Neural progenitor cell (in vitro differentiated cells): ENCODE measurements around the gene NR1D1. TPM values are rescaled to one million over a fixed set of nuclear protein-coding genes. Genes with fewer than 3 reads are reported as not detected.
A peak's percentile ranks its signal among the peaks of the same experiment; 100 is the strongest.

Experiments
- DNase-seq: peaks from one replicate; pipeline ENCODE4 v3.0.0-alpha.2; 2016; ENCODE audit warnings: low spot score
- H2AFZ ChIP-seq: fragments of 200-600 bp; sonication (generic); replicated peaks from 2 replicates; pipeline ENCODE4 v1.6.1; 2016; ENCODE audit warnings: antibody characterized with exemption
- H3F3A ChIP-seq: fragments of 200-600 bp; sonication (generic); 2 replicates; pipeline ENCODE4 v1.6.1; 2016; ENCODE audit warnings: antibody characterized with exemption, low read depth
- H3K27ac ChIP-seq: fragments of 200-600 bp; sonication (generic); 2 replicates; pipeline ENCODE4 v1.5.1; 2016; ENCODE audit warnings: mild to moderate bottlenecking
- H3K27me3 ChIP-seq: fragments of 200-600 bp; sonication (generic); 2 replicates; pipeline ENCODE4 v1.6.1; 2016; ENCODE audit warnings: mild to moderate bottlenecking, moderate library complexity
- H3K36me3 ChIP-seq: fragments of 200-600 bp; sonication (generic); 2 replicates; pipeline ENCODE4 v1.5.1; 2016
- H3K4me1 ChIP-seq: fragments of 200-600 bp; sonication (generic); 2 replicates; pipeline ENCODE4 v1.6.1; 2016; ENCODE audit warnings: mixed run types
- H3K4me2 ChIP-seq: fragments of 200-600 bp; sonication (generic); 2 replicates; pipeline ENCODE4 v1.6.1; 2016
- H3K4me3 ChIP-seq: fragments of 200-600 bp; sonication (generic); 2 replicates; pipeline ENCODE4 v1.5.1; 2016
- H3K79me2 ChIP-seq: fragments of 200-600 bp; sonication (generic); 2 replicates; pipeline ENCODE4 v1.6.1; 2016; ENCODE audit warnings: low read depth
- H3K9ac ChIP-seq: fragments of 200-600 bp; sonication (generic); 2 replicates; pipeline ENCODE4 v1.6.1; 2016
- H3K9me3 ChIP-seq: fragments of 200-600 bp; sonication (generic); 2 replicates; pipeline ENCODE4 v1.5.1; 2016; ENCODE audit warnings: low read depth
- H4K20me1 ChIP-seq: fragments of 200-600 bp; sonication (generic); 2 replicates; pipeline ENCODE4 v1.6.1; 2016; ENCODE audit warnings: low read depth
- H3K27ac Mint-ChIP-seq: 3 replicates; pipeline ENCODE4 v1.8.0; 2021; ENCODE audit warnings: mixed read lengths
- H3K27me3 Mint-ChIP-seq: 2 replicates; pipeline ENCODE4 v1.8.0; 2022; ENCODE audit warnings: low read depth, mild to moderate bottlenecking, inconsistent platforms, moderate library complexity, mixed read lengths; ENCODE audit not compliant: insufficient read depth
- H3K36me3 Mint-ChIP-seq: 3 replicates; pipeline ENCODE4 v1.8.0; 2021; ENCODE audit warnings: mixed read lengths
- H3K4me1 Mint-ChIP-seq: 3 replicates; pipeline ENCODE4 v1.8.0; 2021; ENCODE audit warnings: mixed read lengths
- H3K4me3 Mint-ChIP-seq: 3 replicates; pipeline ENCODE4 v1.8.0; 2021; ENCODE audit warnings: mild to moderate bottlenecking, moderate library complexity, mixed read lengths
- H3K9me3 Mint-ChIP-seq: 3 replicates; pipeline ENCODE4 v1.8.0; 2020; ENCODE audit warnings: mixed read lengths
- CTCF ChIP-seq: fragments of 200-600 bp; sonication (generic); IDR thresholded peaks from 2 replicates; pipeline ENCODE4 v1.5.1; 2017; ENCODE audit warnings: antibody characterized with exemption, mild to moderate bottlenecking
- EZH2 ChIP-seq: fragments of 200-600 bp; sonication (generic); IDR thresholded peaks from 2 replicates; pipeline ENCODE4 v1.6.1; 2017; ENCODE audit warnings: antibody characterized with exemption, mild to moderate bottlenecking, moderate library complexity
- EZH2phosphoT487 ChIP-seq: fragments of 200-600 bp; sonication (generic); IDR thresholded peaks from 2 replicates; pipeline ENCODE4 v1.6.1; 2017; ENCODE audit warnings: antibody characterized with exemption
- total RNA-seq: library from RNA; depleted of rRNA; stranded (reverse); fragments of >200 nt; gene quantifications from 2 replicates; pipeline ENCODE4 v1.2.3, GENCODE V29; 2015; ENCODE audit warnings: low replicate concordance

The NR1D1 gene
- total RNA-seq, 1 donor from 2014 or later: 0.24 TPM

GRCh38 chr17:40139566-40140058 is 39.2 kb upstream of the NR1D1 start:
- peaks cover 5% of the 10 kb centered on the region for H4K20me1 ChIP-seq
- Mint-ChIP-seq H3K4me1 (peaks cover 21% of the 10 kb centered on the region), H3K27ac (peak overlapping the region; percentile 99), H3K27me3 (peaks cover 10% of the 10 kb centered on the region), H3K9me3 (peaks cover 3% of the 10 kb centered on the region), H3K36me3 (peaks cover 31% of the 10 kb centered on the region), H3K4me3 (peak overlapping the region; percentile 96)
- peaks cover 19% of the 10 kb centered on the region for H3K36me3 ChIP-seq
- H3F3A ChIP-seq: peaks cover 67% of the 10 kb centered on the region
- no peaks in the 10 kb centered on the region for H3K9me3 ChIP-seq
- no peak for DNase-seq
- peak overlapping the region; percentile 78 for H3K4me3 ChIP-seq
- H3K79me2 ChIP-seq: peaks cover 82% of the 10 kb centered on the region
- peak overlapping the region; percentile 65 for H3K9ac ChIP-seq
- H3K4me2 ChIP-seq: peak overlapping the region; percentile 87
- H3K27me3 ChIP-seq: no peaks in the 10 kb centered on the region
- H3K4me1 ChIP-seq: peaks cover 18% of the 10 kb centered on the region
- H3K27ac ChIP-seq: peak overlapping the region; percentile 78
- TF ChIP-seq CTCF (no peak), EZH2 (no peak), EZH2phosphoT487 (no peak)
- peak overlapping the region; percentile 34 for H2AFZ ChIP-seq

- no peak overlapping the region for H3K27ac Mint-ChIP-seq
These were observed 35.4 kb upstream of the NR1D1 start for GRCh38 chr17:40135817-40136216.

GRCh38 chr17:40134184-40134583 is 33.8 kb upstream of the NR1D1 start:
- H3K36me3 ChIP-seq: peaks cover 41% of the 10 kb centered on the region
- H3K79me2 ChIP-seq: peaks cover 79% of the 10 kb centered on the region
- H3K9me3 ChIP-seq: no peaks in the 10 kb centered on the region
- peaks cover 13% of the 10 kb centered on the region for H4K20me1 ChIP-seq
- TF ChIP-seq CTCF: no peak
- TF ChIP-seq EZH2phosphoT487: no peak
- TF ChIP-seq EZH2: no peak
- no peaks in the 10 kb centered on the region for H3K4me1 Mint-ChIP-seq
- H3K4me3 ChIP-seq: no peak overlapping the region
- no peak overlapping the region for H3K27ac Mint-ChIP-seq
- no peaks in the 10 kb centered on the region for H3K9me3 Mint-ChIP-seq
- DNase-seq: no peak
- H3K4me3 Mint-ChIP-seq: no peak overlapping the region
- H3K36me3 Mint-ChIP-seq: peaks cover 59% of the 10 kb centered on the region
- no peak overlapping the region for H3K4me2 ChIP-seq
- H3F3A ChIP-seq: peaks cover 78% of the 10 kb centered on the region
- peaks cover 8% of the 10 kb centered on the region for H3K4me1 ChIP-seq
- no peaks in the 10 kb centered on the region for H3K27me3 Mint-ChIP-seq
- H3K27me3 ChIP-seq: no peaks in the 10 kb centered on the region
- no peak overlapping the region for H3K9ac ChIP-seq
- no peak overlapping the region for H2AFZ ChIP-seq
- H3K27ac ChIP-seq: peak overlapping the region; percentile 74

More at GRCh38 chr17:40135817-40136216, 35.4 kb upstream of the NR1D1 start:
- H3F3A ChIP-seq: peaks cover 85% of the 10 kb centered on the region
- Mint-ChIP-seq H3K27me3 (peaks cover 9% of the 10 kb centered on the region), H3K9me3 (peaks cover 3% of the 10 kb centered on the region), H3K36me3 (peaks cover 42% of the 10 kb centered on the region), H3K4me3 (no peak overlapping the region), H3K4me1 (peaks cover 7% of the 10 kb centered on the region)
- DNase-seq: no peak
- H3K27me3 ChIP-seq: no peaks in the 10 kb centered on the region
- H3K36me3 ChIP-seq: peaks cover 28% of the 10 kb centered on the region
- H3K4me3 ChIP-seq: no peak overlapping the region
- H3K4me2 ChIP-seq: no peak overlapping the region
- no peak overlapping the region for H2AFZ ChIP-seq
- no peaks in the 10 kb centered on the region for H3K9me3 ChIP-seq
- H4K20me1 ChIP-seq: peaks cover 6% of the 10 kb centered on the region
- TF ChIP-seq CTCF (no peak), EZH2 (no peak), EZH2phosphoT487 (no peak)
- H3K4me1 ChIP-seq: peaks cover 14% of the 10 kb centered on the region
- peaks cover 71% of the 10 kb centered on the region for H3K79me2 ChIP-seq
- no peak overlapping the region for H3K9ac ChIP-seq
- peak overlapping the region; percentile 74 for H3K27ac ChIP-seq
